ENCODE data around the gene GSK3A. TPM values are rescaled to one million over a fixed set of nuclear protein-coding genes. Genes with fewer than 3 reads are reported as not detected.

Gene GSK3A
- total and polyA plus RNA-seq, 9 of the 15 experiments (the other 6 are each of a cell fraction or from before 2014, with no cell fraction given), result 0.62 to 90.7 (median 33.3) TPM

DNA sequence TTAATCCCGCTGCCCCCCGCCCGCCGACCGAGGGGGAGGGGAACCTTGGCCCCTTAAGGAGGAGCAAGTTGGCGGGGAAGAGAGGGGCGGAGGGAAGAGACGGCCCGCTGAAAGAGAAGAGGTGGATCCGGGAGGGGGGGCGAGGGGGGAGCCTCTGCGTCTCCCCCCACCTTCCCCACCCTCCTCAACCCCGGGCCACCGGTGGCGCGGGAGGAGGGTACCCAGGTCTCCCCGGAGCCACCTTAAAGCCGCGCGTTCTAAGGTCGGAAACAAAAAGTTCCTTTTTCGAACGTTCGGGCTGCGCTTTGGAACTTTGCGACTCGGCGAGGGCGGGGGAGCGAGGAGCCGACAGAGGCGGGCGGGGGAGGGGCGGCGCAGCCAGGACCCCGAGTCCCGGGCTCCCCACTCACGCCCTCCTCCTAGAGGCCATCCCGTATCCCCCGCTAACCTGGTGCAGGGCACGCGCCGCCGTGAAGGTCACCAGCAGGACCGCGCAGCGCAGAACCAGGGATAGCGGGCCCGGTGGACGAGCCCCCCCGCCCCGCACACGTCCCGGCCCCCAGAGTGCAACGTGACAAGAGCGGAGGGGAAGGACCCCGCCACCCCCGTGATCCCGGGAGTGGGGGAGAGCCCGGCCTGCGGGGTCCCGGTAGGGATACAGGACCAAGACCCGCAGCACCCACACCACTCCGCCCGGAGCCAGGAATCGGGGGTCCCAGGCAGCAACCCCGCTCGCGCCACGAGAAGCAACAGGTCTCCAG, 11.9 kb upstream of the GSK3A start (continued):
- TF ChIP-seq, protein P1, sequence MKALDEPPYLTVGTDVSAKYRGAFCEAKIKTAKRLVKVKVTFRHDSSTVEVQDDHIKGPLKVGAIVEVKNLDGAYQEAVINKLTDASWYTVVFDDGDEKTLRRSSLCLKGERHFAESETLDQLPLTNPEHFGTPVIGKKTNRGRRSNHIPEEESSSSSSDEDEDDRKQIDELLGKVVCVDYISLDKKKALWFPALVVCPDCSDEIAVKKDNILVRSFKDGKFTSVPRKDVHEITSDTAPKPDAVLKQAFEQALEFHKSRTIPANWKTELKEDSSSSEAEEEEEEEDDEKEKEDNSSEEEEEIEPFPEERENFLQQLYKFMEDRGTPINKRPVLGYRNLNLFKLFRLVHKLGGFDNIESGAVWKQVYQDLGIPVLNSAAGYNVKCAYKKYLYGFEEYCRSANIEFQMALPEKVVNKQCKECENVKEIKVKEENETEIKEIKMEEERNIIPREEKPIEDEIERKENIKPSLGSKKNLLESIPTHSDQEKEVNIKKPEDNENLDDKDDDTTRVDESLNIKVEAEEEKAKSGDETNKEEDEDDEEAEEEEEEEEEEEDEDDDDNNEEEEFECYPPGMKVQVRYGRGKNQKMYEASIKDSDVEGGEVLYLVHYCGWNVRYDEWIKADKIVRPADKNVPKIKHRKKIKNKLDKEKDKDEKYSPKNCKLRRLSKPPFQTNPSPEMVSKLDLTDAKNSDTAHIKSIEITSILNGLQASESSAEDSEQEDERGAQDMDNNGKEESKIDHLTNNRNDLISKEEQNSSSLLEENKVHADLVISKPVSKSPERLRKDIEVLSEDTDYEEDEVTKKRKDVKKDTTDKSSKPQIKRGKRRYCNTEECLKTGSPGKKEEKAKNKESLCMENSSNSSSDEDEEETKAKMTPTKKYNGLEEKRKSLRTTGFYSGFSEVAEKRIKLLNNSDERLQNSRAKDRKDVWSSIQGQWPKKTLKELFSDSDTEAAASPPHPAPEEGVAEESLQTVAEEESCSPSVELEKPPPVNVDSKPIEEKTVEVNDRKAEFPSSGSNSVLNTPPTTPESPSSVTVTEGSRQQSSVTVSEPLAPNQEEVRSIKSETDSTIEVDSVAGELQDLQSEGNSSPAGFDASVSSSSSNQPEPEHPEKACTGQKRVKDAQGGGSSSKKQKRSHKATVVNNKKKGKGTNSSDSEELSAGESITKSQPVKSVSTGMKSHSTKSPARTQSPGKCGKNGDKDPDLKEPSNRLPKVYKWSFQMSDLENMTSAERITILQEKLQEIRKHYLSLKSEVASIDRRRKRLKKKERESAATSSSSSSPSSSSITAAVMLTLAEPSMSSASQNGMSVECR (CRISPR knock-in tag; IDR thresholded peaks at IDR 0.05), result no peak
- TF ChIP-seq RBM22 (IDR thresholded peaks at IDR 0.05; ENCODE audit: low read depth, low read length, poor library complexity, severe bottlenecking) (no peak), PYGO2 (tag; IDR thresholded peaks at IDR 0.05) (no peak), PML (IDR thresholded peaks at IDR 0.05; ENCODE audit: low read length) (no peak), MEIS2 (IDR thresholded peaks at IDR 0.05; ENCODE audit: partially characterized antibody) (peak; percentile 31), ATF1 (CRISPR knock-in tag; IDR thresholded peaks at IDR 0.05) (no peak), ATF1 (tag; IDR thresholded peaks at IDR 0.05) (peak; percentile 36; the same call in 1 of the 2 replicates), KAT8 (IDR thresholded peaks at IDR 0.05; ENCODE audit: low read depth) (no peak), ZNF143 (CRISPR knock-in tag; IDR thresholded peaks at IDR 0.05) (no peak), DNMT1 (IDR thresholded peaks at IDR 0.05) (no peak), ZNF282 (CRISPR knock-in tag; IDR thresholded peaks at IDR 0.05) (no peak)
- TF ChIP-seq, protein P2, sequence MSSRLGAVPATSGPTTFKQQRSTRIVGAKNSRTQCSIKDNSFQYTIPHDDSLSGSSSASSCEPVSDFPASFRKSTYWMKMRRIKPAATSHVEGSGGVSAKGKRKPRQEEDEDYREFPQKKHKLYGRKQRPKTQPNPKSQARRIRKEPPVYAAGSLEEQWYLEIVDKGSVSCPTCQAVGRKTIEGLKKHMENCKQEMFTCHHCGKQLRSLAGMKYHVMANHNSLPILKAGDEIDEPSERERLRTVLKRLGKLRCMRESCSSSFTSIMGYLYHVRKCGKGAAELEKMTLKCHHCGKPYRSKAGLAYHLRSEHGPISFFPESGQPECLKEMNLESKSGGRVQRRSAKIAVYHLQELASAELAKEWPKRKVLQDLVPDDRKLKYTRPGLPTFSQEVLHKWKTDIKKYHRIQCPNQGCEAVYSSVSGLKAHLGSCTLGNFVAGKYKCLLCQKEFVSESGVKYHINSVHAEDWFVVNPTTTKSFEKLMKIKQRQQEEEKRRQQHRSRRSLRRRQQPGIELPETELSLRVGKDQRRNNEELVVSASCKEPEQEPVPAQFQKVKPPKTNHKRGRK (tag; IDR thresholded peaks at IDR 0.05), result no peak
- TF ChIP-seq, protein P3, sequence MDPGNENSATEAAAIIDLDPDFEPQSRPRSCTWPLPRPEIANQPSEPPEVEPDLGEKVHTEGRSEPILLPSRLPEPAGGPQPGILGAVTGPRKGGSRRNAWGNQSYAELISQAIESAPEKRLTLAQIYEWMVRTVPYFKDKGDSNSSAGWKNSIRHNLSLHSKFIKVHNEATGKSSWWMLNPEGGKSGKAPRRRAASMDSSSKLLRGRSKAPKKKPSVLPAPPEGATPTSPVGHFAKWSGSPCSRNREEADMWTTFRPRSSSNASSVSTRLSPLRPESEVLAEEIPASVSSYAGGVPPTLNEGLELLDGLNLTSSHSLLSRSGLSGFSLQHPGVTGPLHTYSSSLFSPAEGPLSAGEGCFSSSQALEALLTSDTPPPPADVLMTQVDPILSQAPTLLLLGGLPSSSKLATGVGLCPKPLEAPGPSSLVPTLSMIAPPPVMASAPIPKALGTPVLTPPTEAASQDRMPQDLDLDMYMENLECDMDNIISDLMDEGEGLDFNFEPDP (CRISPR knock-in tag; IDR thresholded peaks at IDR 0.05), result no peak
- TF ChIP-seq, protein P4, sequence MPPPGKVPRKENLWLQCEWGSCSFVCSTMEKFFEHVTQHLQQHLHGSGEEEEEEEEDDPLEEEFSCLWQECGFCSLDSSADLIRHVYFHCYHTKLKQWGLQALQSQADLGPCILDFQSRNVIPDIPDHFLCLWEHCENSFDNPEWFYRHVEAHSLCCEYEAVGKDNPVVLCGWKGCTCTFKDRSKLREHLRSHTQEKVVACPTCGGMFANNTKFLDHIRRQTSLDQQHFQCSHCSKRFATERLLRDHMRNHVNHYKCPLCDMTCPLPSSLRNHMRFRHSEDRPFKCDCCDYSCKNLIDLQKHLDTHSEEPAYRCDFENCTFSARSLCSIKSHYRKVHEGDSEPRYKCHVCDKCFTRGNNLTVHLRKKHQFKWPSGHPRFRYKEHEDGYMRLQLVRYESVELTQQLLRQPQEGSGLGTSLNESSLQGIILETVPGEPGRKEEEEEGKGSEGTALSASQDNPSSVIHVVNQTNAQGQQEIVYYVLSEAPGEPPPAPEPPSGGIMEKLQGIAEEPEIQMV (tag; conservative IDR thresholded peaks at IDR 0.05; ENCODE audit: low read depth), result no peak
- TF ChIP-seq, protein P5, sequence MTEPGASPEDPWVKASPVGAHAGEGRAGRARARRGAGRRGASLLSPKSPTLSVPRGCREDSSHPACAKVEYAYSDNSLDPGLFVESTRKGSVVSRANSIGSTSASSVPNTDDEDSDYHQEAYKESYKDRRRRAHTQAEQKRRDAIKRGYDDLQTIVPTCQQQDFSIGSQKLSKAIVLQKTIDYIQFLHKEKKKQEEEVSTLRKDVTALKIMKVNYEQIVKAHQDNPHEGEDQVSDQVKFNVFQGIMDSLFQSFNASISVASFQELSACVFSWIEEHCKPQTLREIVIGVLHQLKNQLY (CRISPR knock-in tag; conservative IDR thresholded peaks at IDR 0.05), result 0 out of 4 replicates have a peak, but pooled peaks of 1 of the 2 experiments have one; percentile 11
- TF ChIP-seq, protein P6, sequence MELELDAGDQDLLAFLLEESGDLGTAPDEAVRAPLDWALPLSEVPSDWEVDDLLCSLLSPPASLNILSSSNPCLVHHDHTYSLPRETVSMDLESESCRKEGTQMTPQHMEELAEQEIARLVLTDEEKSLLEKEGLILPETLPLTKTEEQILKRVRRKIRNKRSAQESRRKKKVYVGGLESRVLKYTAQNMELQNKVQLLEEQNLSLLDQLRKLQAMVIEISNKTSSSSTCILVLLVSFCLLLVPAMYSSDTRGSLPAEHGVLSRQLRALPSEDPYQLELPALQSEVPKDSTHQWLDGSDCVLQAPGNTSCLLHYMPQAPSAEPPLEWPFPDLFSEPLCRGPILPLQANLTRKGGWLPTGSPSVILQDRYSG (tag; conservative IDR thresholded peaks at IDR 0.05; ENCODE audit: low read depth), result no peak
